Liver (tissue), 9 donors: ENCODE results near the gene ZNF304. TPM values are rescaled to one million over a fixed set of nuclear protein-coding genes. Genes with fewer than 3 reads are reported as not detected.

Experiments used
- DNase-seq: peaks from one replicate; pipeline ENCODE4 v3.0.0-alpha.2; 2017; ENCODE audit warnings: low spot score
- H3K27ac ChIP-seq, 2 donors: one replicate each; pipeline ENCODE4 v1.7.0; 2013; ENCODE audit warnings: inconsistent platforms in 2 of 2, low read length in 2 of 2, control low read depth in 1 of 2, low read depth in 1 of 2, mild to moderate bottlenecking in 1 of 2
- H3K27me3 ChIP-seq, 4 donors: one replicate each; pipeline versions ENCODE4 v1.6.1 to v1.7.0; 2013; ENCODE audit warnings: low read length in 3 of 4, inconsistent platforms in 1 of 4, mild to moderate bottlenecking in 1 of 4, moderate library complexity in 1 of 4; ENCODE audit not compliant: control insufficient read depth in 4 of 4, insufficient read depth in 4 of 4
- H3K36me3 ChIP-seq, 4 donors: one replicate each; pipeline versions ENCODE4 v1.6.1 to v1.7.0; 2013; ENCODE audit warnings: low read length in 3 of 4, mild to moderate bottlenecking in 3 of 4, low read depth in 1 of 4, moderate library complexity in 1 of 4; ENCODE audit not compliant: control insufficient read depth in 4 of 4, insufficient read depth in 3 of 4
- H3K4me1 ChIP-seq, 4 donors: one replicate each; pipeline versions ENCODE4 v1.6.1 to v1.7.0; 2013; ENCODE audit warnings: low read length in 3 of 4, mild to moderate bottlenecking in 3 of 4, moderate library complexity in 1 of 4; ENCODE audit not compliant: control insufficient read depth in 4 of 4, insufficient read depth in 4 of 4
- H3K4me3 ChIP-seq, 3 donors: one replicate each; pipeline versions ENCODE4 v1.6.1 to v1.7.0; 2013; ENCODE audit warnings: low read length in 3 of 3, control low read depth in 1 of 3, low read depth in 1 of 3, mild to moderate bottlenecking in 1 of 3
- H3K9ac ChIP-seq, 2 donors: one replicate each; pipeline ENCODE4 v1.7.0; 2013; ENCODE audit warnings: low read length in 2 of 2, mild to moderate bottlenecking in 2 of 2, moderate library complexity in 2 of 2, control low read depth in 1 of 2, low read depth in 1 of 2
- H3K9me3 ChIP-seq, 4 donors: one replicate each; pipeline versions ENCODE4 v1.6.1 to v1.7.0; 2013; ENCODE audit warnings: low read length in 3 of 4; ENCODE audit not compliant: control insufficient read depth in 4 of 4
- ATF3 ChIP-seq: IDR thresholded peaks from 2 replicates; pipeline ENCODE4 v1.6.1; 2016; ENCODE audit warnings: antibody characterized with exemption
- CTCF ChIP-seq: fragments of 150-350 bp; IDR thresholded peaks from 2 replicates; pipeline ENCODE4 v1.5.1; 2017; ENCODE audit warnings: improper control_type of control experiment, low read depth, low read length; ENCODE audit not compliant: missing input control
- EGR1 ChIP-seq, 2 donors: IDR thresholded peaks; 2 replicates each; pipeline ENCODE4 v1.6.1; 2016 to 2018; ENCODE audit warnings: antibody characterized with exemption in 2 of 2, low read depth in 2 of 2
- FOXA1 ChIP-seq: IDR thresholded peaks from 2 replicates; pipeline ENCODE4 v1.6.1; 2016; ENCODE audit warnings: antibody characterized with exemption
- FOXA2 ChIP-seq: IDR thresholded peaks from 2 replicates; pipeline ENCODE4 v1.6.1; 2016; ENCODE audit warnings: antibody characterized with exemption
- GABPA ChIP-seq, 2 donors: IDR thresholded peaks in 1 of 2; conservative IDR thresholded peaks in 1 of 2; 2 replicates each; pipeline ENCODE4 v1.6.1; 2016; ENCODE audit warnings: antibody characterized with exemption in 2 of 2, mild to moderate bottlenecking in 1 of 2, moderate library complexity in 1 of 2
- HNF4A ChIP-seq, 2 donors: conservative IDR thresholded peaks; 2 replicates each; pipeline ENCODE4 v1.6.1; 2016; ENCODE audit warnings: antibody characterized with exemption in 2 of 2, mild to moderate bottlenecking in 2 of 2
- HNF4G ChIP-seq: IDR thresholded peaks from 2 replicates; pipeline ENCODE4 v1.6.1; 2016; ENCODE audit warnings: antibody characterized with exemption
- MAX ChIP-seq: IDR thresholded peaks from 2 replicates; pipeline ENCODE4 v1.6.1; 2016; ENCODE audit warnings: antibody characterized with exemption
- RAD21 ChIP-seq, 2 donors: IDR thresholded peaks; 2 replicates each; pipeline ENCODE4 v1.6.1; 2016; ENCODE audit warnings: antibody characterized with exemption in 2 of 2, mild to moderate bottlenecking in 2 of 2
- REST ChIP-seq: IDR thresholded peaks from 2 replicates; pipeline ENCODE4 v1.6.1; 2016; ENCODE audit warnings: antibody characterized with exemption, mild to moderate bottlenecking
- RXRA ChIP-seq, 2 donors: IDR thresholded peaks; 2 replicates each; pipeline ENCODE4 v1.6.1; 2017 to 2018; ENCODE audit warnings: antibody characterized with exemption in 2 of 2, mild to moderate bottlenecking in 1 of 2
- SP1 ChIP-seq: IDR thresholded peaks from 2 replicates; pipeline ENCODE4 v1.6.1; 2018; ENCODE audit warnings: antibody characterized with exemption, mild to moderate bottlenecking
- TAF1 ChIP-seq: conservative IDR thresholded peaks from 2 replicates; pipeline ENCODE4 v1.6.1; 2016; ENCODE audit warnings: antibody characterized with exemption, mild to moderate bottlenecking
- YY1 ChIP-seq: IDR thresholded peaks from 2 replicates; pipeline ENCODE4 v1.6.1; 2016; ENCODE audit warnings: antibody characterized with exemption, mild to moderate bottlenecking
- WGBS: extraction: QIAGEN DNeasy Blood & Tissue Kit; methylation state at CpG from one replicate; pipeline ENCODE4 v1.1.7; 2013; 5-methylcytosine and 5-hydroxymethylcytosine counted together
- polyA plus RNA-seq, 2 donors: library from polyadenylated mRNA; stranded (reverse) in 1 of 2; unstranded in 1 of 2; fragments of 200-250 nt in 1 of 2; fragments of >200 nt in 1 of 2; fragmentation: Nextera tagmentation in 1 of 2; extraction: Ambion mirVana in 1 of 2; gene quantifications; one replicate each; pipeline versions ENCODE4 v1.2.1 to v1.2.3, GENCODE V29; 2013 to 2015
- total RNA-seq, 2 donors: library from RNA; depleted of rRNA; stranded (reverse); fragments of >200 nt; gene quantifications; one replicate each; pipeline ENCODE4 v1.2.3, GENCODE V29; 2014
- TF ChIP-seq, protein P1 (sequence below): IDR thresholded peaks from 2 replicates; pipeline ENCODE4 v1.6.1; 2016; ENCODE audit warnings: antibody characterized with exemption
- donor health status: healthy.
- donor health status: healthy.
- donor health status: healthy.
- donor health status: healthy.
- donor health status: healthy.

ZNF304 gene
- total and polyA plus RNA-seq, 4 donors = 0.90 to 5.6 (median 2.3) TPM

DNA sequence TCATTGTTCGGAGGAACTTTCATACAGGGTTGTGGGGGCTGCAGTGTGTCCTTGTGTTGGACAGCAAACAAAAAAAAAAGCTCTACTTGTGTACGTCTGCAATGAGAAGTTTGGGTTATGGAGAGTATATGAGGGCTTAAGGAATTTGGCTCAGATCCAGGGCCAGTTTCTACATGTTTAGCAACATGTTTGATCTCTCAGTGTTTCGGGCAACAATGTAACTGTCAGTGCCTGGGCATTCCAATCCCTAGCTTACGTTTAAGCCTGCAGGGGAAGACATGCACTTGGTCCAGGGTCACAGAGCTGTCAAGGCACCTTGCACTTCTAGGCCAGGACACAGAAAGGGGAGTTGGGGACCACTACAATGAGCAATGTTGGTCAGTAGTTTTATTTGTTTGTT lies 16.9 kb upstream of the ZNF304 start:
- 91% methylated on average over 4 of the region's 4 CpGs for WGBS
- peak overlapping the region in 2 of 3 donors; percentile 12 to 46 for H3K4me3 ChIP-seq
- H3K36me3 ChIP-seq = peaks cover 1 to 4% (median 2%) of the 10 kb centered on the region in 4 donors
- no peak for DNase-seq
- no peak overlapping the region for H3K27ac ChIP-seq
- H3K9me3 ChIP-seq = peaks cover under 1 to 18% (median 6%) of the 10 kb centered on the region in 4 donors
- no peak overlapping the region for H3K9ac ChIP-seq
- H3K27me3 ChIP-seq = no peaks in the 10 kb centered on the region
- TF ChIP-seq GABPA (IDR thresholded peaks at IDR 0.05 in 1 of 2, conservative IDR thresholded peaks at IDR 0.05 in 1 of 2) = no peak
- TF ChIP-seq RAD21 (IDR thresholded peaks at IDR 0.05) = no peak
- no peak for TF ChIP-seq FOXA1
- TF ChIP-seq, protein P1, sequence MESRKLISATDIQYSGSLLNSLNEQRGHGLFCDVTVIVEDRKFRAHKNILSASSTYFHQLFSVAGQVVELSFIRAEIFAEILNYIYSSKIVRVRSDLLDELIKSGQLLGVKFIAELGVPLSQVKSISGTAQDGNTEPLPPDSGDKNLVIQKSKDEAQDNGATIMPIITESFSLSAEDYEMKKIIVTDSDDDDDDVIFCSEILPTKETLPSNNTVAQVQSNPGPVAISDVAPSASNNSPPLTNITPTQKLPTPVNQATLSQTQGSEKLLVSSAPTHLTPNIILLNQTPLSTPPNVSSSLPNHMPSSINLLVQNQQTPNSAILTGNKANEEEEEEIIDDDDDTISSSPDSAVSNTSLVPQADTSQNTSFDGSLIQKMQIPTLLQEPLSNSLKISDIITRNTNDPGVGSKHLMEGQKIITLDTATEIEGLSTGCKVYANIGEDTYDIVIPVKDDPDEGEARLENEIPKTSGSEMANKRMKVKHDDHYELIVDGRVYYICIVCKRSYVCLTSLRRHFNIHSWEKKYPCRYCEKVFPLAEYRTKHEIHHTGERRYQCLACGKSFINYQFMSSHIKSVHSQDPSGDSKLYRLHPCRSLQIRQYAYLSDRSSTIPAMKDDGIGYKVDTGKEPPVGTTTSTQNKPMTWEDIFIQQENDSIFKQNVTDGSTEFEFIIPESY = no peak
- no peak for TF ChIP-seq HNF4G
- no peak for TF ChIP-seq SP1
- TF ChIP-seq EGR1 (IDR thresholded peaks at IDR 0.05; ENCODE audit: low read depth in 2 of 2) = no peak
- no peak for TF ChIP-seq FOXA2
- no peak for TF ChIP-seq REST
- TF ChIP-seq ATF3 = no peak
- no peak for TF ChIP-seq CTCF
- no peak for TF ChIP-seq RXRA (IDR thresholded peaks at IDR 0.05)
- no peak for TF ChIP-seq HNF4A (conservative IDR thresholded peaks at IDR 0.05)
- no peak for TF ChIP-seq MAX
- H3K4me1 ChIP-seq = no peaks in the 10 kb centered on the region

- Histone ChIP-seq H3K27ac (no peak overlapping the region), H3K36me3 (no peaks in the 10 kb centered on the region), H3K9ac (no peak overlapping the region), H3K9me3 (peaks cover 0 to 12% (median 4%) of the 10 kb centered on the region in 4 donors), H3K4me1 (no peaks in the 10 kb centered on the region), H3K27me3 (no peaks in the 10 kb centered on the region), H3K4me3 (no peak overlapping the region)
- DNase-seq = no peak
- 66% methylated on average over 3 of the region's 3 CpGs for WGBS
- no peak for TF ChIP-seq GABPA (IDR thresholded peaks at IDR 0.05 in 1 of 2, conservative IDR thresholded peaks at IDR 0.05 in 1 of 2)
- TF ChIP-seq MAX = no peak
- no peak for TF ChIP-seq ATF3
- TF ChIP-seq TAF1 = no peak
- no peak for TF ChIP-seq YY1
- TF ChIP-seq RAD21 (IDR thresholded peaks at IDR 0.05) = no peak
- TF ChIP-seq FOXA2 = no peak
- TF ChIP-seq EGR1 (IDR thresholded peaks at IDR 0.05; ENCODE audit: low read depth in 2 of 2) = no peak
- TF ChIP-seq HNF4G = no peak
Measured at GRCh38 chr19:57338877-57339276, 12.2 kb upstream of the ZNF304 start.
